ENCODE results near the gene NKX3-2.

The NKX3-2 gene

DNA sequence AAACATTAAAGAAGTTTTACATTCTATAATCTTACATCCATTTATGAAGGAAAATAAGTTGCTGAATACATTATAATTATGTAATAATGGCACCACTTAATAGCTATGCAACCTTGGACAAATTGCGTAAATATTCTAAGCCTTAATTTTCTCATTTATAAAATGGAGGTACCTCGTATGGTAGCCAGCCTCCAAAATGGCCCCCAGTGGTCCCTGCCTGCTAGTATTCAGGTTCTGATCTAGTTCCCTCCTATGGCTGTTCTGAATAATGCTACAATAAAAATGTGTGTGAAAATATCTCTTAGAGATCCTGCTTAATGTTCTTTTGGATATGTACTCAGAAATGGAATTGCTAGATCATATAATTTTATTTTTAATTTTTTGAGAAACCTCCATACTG lies 11.0 kb upstream of the NKX3-2 start:
- no peak overlapping the region for H3K4me3 ChIP-seq (ENCODE audit: low read depth, low read length)
- TF ChIP-seq, protein P1, sequence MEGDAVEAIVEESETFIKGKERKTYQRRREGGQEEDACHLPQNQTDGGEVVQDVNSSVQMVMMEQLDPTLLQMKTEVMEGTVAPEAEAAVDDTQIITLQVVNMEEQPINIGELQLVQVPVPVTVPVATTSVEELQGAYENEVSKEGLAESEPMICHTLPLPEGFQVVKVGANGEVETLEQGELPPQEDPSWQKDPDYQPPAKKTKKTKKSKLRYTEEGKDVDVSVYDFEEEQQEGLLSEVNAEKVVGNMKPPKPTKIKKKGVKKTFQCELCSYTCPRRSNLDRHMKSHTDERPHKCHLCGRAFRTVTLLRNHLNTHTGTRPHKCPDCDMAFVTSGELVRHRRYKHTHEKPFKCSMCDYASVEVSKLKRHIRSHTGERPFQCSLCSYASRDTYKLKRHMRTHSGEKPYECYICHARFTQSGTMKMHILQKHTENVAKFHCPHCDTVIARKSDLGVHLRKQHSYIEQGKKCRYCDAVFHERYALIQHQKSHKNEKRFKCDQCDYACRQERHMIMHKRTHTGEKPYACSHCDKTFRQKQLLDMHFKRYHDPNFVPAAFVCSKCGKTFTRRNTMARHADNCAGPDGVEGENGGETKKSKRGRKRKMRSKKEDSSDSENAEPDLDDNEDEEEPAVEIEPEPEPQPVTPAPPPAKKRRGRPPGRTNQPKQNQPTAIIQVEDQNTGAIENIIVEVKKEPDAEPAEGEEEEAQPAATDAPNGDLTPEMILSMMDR (IDR thresholded peaks at IDR 0.05; ENCODE audit: control insufficient read depth, extremely low read depth, insufficient read depth): no peak
- DNase-seq (ENCODE audit: low read depth): no peak

- DNase-seq (ENCODE audit: low read depth): no peak
- TF ChIP-seq, protein P1 (IDR thresholded peaks at IDR 0.05; ENCODE audit: control insufficient read depth, extremely low read depth, insufficient read depth): no peak
- no peak overlapping the region for H3K4me3 ChIP-seq (ENCODE audit: low read depth, low read length)
These were observed 8.8 kb upstream of the NKX3-2 start for GRCh38 chr4:13553081-13553480.

GRCh38 chr4:13548984-13549546 lies 4.8 kb upstream of the NKX3-2 start:
- H3K4me3 ChIP-seq (ENCODE audit: low read depth, low read length): peak overlapping the region; percentile 45
- DNase-seq (ENCODE audit: low read depth): peak; percentile 40
- TF ChIP-seq, protein P1 (IDR thresholded peaks at IDR 0.05; ENCODE audit: control insufficient read depth, extremely low read depth, insufficient read depth): peak; percentile 92

DNA sequence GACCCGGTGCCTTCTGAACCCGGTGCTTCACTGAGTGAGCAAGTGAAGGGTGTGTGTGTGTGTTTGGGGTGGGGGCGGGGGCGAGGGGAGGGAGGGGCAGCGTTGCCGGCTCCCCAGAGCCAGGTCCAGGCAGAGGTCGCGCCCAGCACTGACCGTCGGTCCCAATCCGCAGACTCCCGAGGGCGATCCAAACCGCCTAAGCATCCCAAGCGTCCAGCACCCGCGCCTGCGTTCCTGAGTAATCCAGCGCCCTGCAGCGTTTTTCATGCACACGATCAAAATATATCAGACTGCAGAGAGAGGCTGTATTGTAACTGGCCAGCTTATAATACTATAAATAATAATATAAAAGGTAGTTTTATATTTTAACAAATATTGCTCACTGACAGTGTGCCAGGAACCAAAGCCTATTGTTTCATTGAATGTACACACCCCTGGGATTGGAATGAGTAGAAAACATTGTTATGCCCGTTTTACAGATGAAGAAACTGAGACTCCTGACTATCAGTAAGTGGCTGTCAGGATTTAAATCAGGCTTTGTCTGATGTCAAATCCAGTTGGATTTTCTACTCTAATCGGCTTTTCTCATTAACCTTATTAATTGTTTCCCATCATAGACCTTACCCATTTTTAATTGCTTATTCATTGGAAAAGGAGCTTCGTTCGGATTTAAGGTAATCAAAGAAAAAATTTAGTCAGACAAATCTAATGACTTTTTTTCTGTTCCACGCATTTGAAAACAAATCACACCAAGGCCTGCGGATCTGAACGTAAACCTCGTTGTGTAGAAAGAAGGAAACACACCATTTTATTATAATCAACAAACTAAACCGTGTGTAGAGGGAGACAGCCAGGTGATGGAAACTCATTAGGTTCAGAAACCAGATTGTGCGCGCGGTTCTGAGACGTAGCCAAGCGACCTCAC lies 4.0 kb upstream of the NKX3-2 start:
- TF ChIP-seq, protein P1 (IDR thresholded peaks at IDR 0.05; ENCODE audit: control insufficient read depth, extremely low read depth, insufficient read depth): no peak
- no peak for DNase-seq (ENCODE audit: low read depth)
- peak overlapping the region; percentile 45; the same call in 1 of the 2 replicates for H3K4me3 ChIP-seq (ENCODE audit: low read depth, low read length)

DNA sequence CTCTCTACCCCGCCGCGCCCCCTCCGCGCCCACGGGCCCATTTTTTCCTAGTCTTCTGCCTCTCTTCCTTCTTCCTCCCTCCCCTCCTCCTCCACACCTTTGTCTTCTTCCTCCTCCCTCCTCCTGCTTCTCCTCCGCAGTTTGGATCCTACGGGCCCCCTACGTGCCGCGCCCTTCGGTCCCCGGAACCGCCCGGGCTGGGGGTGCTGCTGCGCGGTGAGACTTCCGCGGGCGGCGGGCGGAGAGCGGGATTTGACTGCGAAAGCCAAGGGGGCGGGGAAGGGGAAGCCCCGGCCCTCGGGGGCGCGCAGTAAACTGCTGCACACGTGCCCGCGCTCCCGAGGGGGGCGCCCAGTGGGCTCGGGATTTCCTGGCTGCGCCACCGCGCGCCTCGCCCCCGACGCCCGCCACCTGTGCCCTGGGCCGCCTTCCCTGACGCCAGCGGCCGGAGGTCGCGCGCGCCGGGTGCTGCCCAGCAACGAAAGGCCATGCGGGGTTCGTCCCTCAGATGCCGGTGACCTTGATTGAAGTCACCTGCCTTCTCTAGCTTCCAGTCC lies 3.3 kb upstream of the NKX3-2 start:
- DNase-seq (ENCODE audit: low read depth): no peak
- TF ChIP-seq, protein P1 (IDR thresholded peaks at IDR 0.05; ENCODE audit: control insufficient read depth, extremely low read depth, insufficient read depth): no peak
- peak overlapping the region; percentile 28; the same call in 1 of the 2 replicates for H3K4me3 ChIP-seq (ENCODE audit: low read depth, low read length)

DNA sequence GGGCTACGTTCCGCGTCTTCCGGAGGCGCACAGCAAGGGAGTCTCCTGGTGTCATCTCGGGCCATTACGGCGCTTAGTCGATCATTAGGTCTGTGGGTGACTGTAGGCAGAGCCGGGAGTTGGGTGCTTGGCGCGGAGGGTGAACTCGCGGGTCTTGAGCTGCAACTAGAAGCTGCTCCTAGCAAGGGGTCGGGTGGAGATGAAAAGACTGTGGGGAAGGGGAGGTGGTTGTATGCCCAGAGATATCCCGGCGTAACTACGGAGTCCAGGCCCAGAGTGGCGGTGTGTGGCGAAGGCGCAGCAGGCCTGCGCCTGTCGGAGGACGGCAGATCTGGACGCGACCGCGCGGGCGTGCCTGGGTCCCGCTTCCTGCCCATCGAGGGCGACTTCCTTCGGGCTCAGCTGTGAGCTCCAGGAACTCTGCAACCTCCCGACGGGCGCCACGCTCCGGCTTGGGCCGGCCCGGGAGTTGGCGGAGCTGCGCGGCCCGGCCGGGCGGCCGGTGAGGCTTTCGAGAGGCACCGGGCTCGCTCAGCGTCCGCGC lies 2.7 kb upstream of the NKX3-2 start:
- TF ChIP-seq, protein P1 (IDR thresholded peaks at IDR 0.05; ENCODE audit: control insufficient read depth, extremely low read depth, insufficient read depth): no peak
- H3K4me3 ChIP-seq (ENCODE audit: low read depth, low read length): no peak overlapping the region
- no peak for DNase-seq (ENCODE audit: low read depth)
